ENCODE data around the gene TCF12.
"Not testable (repeated sequence)": the region's sequence is repeated elsewhere in the genome, so short reads cannot be mapped to it uniquely, and the experiment has no call there.

The TCF12 gene

GRCh38 chr15:56996093-56996492, 77.6 kb downstream of the TCF12 start:
- H3K9me3 Mint-ChIP-seq = no peaks in the 10 kb centered on the region
- H3K4me1 Mint-ChIP-seq = no peaks in the 10 kb centered on the region
- no peak for ATAC-seq
- peaks cover 22% of the 10 kb centered on the region for H3K36me3 Mint-ChIP-seq
- H3K27ac Mint-ChIP-seq = no peak overlapping the region
- H3K4me3 Mint-ChIP-seq = no peak overlapping the region
- H3K27me3 Mint-ChIP-seq = no peaks in the 10 kb centered on the region

GRCh38 chr15:56996746-56997470, 78.5 kb downstream of the TCF12 start:
- Mint-ChIP-seq H3K27me3 (no peaks in the 10 kb centered on the region), H3K9me3 (no peaks in the 10 kb centered on the region), H3K36me3 (peaks cover 28% of the 10 kb centered on the region), H3K4me3 (no peak overlapping the region), H3K4me1 (peaks cover 6% of the 10 kb centered on the region), H3K27ac (no peak overlapping the region)
- no peak for ATAC-seq

- no peaks in the 10 kb centered on the region for H3K9me3 Mint-ChIP-seq
- H3K27ac Mint-ChIP-seq = no peak overlapping the region
- peaks cover 27% of the 10 kb centered on the region for H3K36me3 Mint-ChIP-seq
- no peak for ATAC-seq
- H3K4me1 Mint-ChIP-seq = peaks cover 27% of the 10 kb centered on the region
- no peaks in the 10 kb centered on the region for H3K27me3 Mint-ChIP-seq
- no peak overlapping the region for H3K4me3 Mint-ChIP-seq
Observed at GRCh38 chr15:57003418-57003817, 85.0 kb downstream of the TCF12 start.

- H3K4me1 Mint-ChIP-seq = peaks cover 27% of the 10 kb centered on the region
- peaks cover 27% of the 10 kb centered on the region for H3K36me3 Mint-ChIP-seq
- no peak overlapping the region for H3K4me3 Mint-ChIP-seq
Observed at GRCh38 chr15:57005244-57005643, 86.8 kb downstream of the TCF12 start.

GRCh38 chr15:57007797-57008196, 89.4 kb downstream of the TCF12 start:
- H3K9me3 Mint-ChIP-seq, H3K27ac Mint-ChIP-seq, H3K4me3 Mint-ChIP-seq: not testable (repeated sequence)

More at GRCh38 chr15:57005244-57005643, 86.8 kb downstream of the TCF12 start:
- Mint-ChIP-seq H3K27me3 (no peaks in the 10 kb centered on the region), H3K27ac (no peak overlapping the region), H3K9me3 (no peaks in the 10 kb centered on the region)
- ATAC-seq = no peak

GRCh38 chr15:57010724-57011123, 92.3 kb downstream of the TCF12 start:
- Mint-ChIP-seq H3K9me3 (no peaks in the 10 kb centered on the region), H3K4me3 (no peak overlapping the region), H3K4me1 (peaks cover 31% of the 10 kb centered on the region), H3K27ac (no peak overlapping the region), H3K27me3 (no peaks in the 10 kb centered on the region), H3K36me3 (peaks cover 6% of the 10 kb centered on the region)
- ATAC-seq = no peak

More at GRCh38 chr15:57007797-57008196, 89.4 kb downstream of the TCF12 start:
- not testable (repeated sequence) for ATAC-seq, H3K27me3 Mint-ChIP-seq
- Mint-ChIP-seq H3K36me3 (peaks cover 20% of the 10 kb centered on the region), H3K4me1 (peaks cover 26% of the 10 kb centered on the region)

- Mint-ChIP-seq H3K27ac (no peak overlapping the region), H3K36me3 (peaks cover 5% of the 10 kb centered on the region), H3K9me3 (no peaks in the 10 kb centered on the region), H3K4me3 (no peak overlapping the region), H3K27me3 (no peaks in the 10 kb centered on the region), H3K4me1 (peaks cover 18% of the 10 kb centered on the region)
- no peak for ATAC-seq
Observed at GRCh38 chr15:57012556-57012955, 94.1 kb downstream of the TCF12 start.

GRCh38 chr15:57014896-57015295, 96.5 kb downstream of the TCF12 start:
- ATAC-seq, H3K27me3 Mint-ChIP-seq, H3K27ac Mint-ChIP-seq, H3K4me3 Mint-ChIP-seq, H3K36me3 Mint-ChIP-seq, H3K9me3 Mint-ChIP-seq: not testable (repeated sequence)
- peaks cover 27% of the 10 kb centered on the region for H3K4me1 Mint-ChIP-seq

- Mint-ChIP-seq H3K27ac (no peak overlapping the region), H3K4me1 (peaks cover 30% of the 10 kb centered on the region), H3K9me3 (no peaks in the 10 kb centered on the region), H3K27me3 (no peaks in the 10 kb centered on the region), H3K36me3 (peaks cover 9% of the 10 kb centered on the region), H3K4me3 (no peak overlapping the region)
- no peak for ATAC-seq
Observed at GRCh38 chr15:57015360-57015759, 96.9 kb downstream of the TCF12 start.

- ATAC-seq = no peak
- Mint-ChIP-seq H3K36me3 (peaks cover 15% of the 10 kb centered on the region), H3K27me3 (no peaks in the 10 kb centered on the region), H3K4me1 (peaks cover 30% of the 10 kb centered on the region), H3K4me3 (no peak overlapping the region), H3K27ac (no peak overlapping the region), H3K9me3 (no peaks in the 10 kb centered on the region)
Observed at GRCh38 chr15:57015897-57016296, 97.5 kb downstream of the TCF12 start.

GRCh38 chr15:57017024-57017423, 98.6 kb downstream of the TCF12 start:
- H3K9me3 Mint-ChIP-seq = no peaks in the 10 kb centered on the region
- H3K4me1 Mint-ChIP-seq = peaks cover 23% of the 10 kb centered on the region
- H3K27ac Mint-ChIP-seq = no peak overlapping the region

GRCh38 chr15:57018151-57018550, 99.7 kb downstream of the TCF12 start:
- Mint-ChIP-seq H3K36me3 (peaks cover 19% of the 10 kb centered on the region), H3K27ac (no peak overlapping the region), H3K4me3 (no peak overlapping the region), H3K4me1 (peaks cover 32% of the 10 kb centered on the region), H3K27me3 (no peaks in the 10 kb centered on the region), H3K9me3 (no peaks in the 10 kb centered on the region)
- ATAC-seq = no peak

More at GRCh38 chr15:57017024-57017423, 98.6 kb downstream of the TCF12 start:
- no peak for ATAC-seq
- Mint-ChIP-seq H3K4me3 (no peak overlapping the region), H3K36me3 (peaks cover 19% of the 10 kb centered on the region), H3K27me3 (no peaks in the 10 kb centered on the region)

- H3K36me3 Mint-ChIP-seq = peaks cover 19% of the 10 kb centered on the region
- ATAC-seq = no peak
- H3K9me3 Mint-ChIP-seq = no peaks in the 10 kb centered on the region
- H3K4me3 Mint-ChIP-seq = no peak overlapping the region
- H3K4me1 Mint-ChIP-seq = peaks cover 36% of the 10 kb centered on the region
- H3K27ac Mint-ChIP-seq = peak overlapping the region; percentile 46
- H3K27me3 Mint-ChIP-seq = no peaks in the 10 kb centered on the region
Observed at GRCh38 chr15:57019496-57020160, 101.2 kb downstream of the TCF12 start.

GRCh38 chr15:57025264-57025926, 107.0 kb downstream of the TCF12 start:
- Mint-ChIP-seq H3K36me3 (peaks cover 16% of the 10 kb centered on the region), H3K27ac (no peak overlapping the region), H3K4me1 (peaks cover 32% of the 10 kb centered on the region), H3K4me3 (no peak overlapping the region), H3K27me3 (no peaks in the 10 kb centered on the region), H3K9me3 (peaks cover 4% of the 10 kb centered on the region)
- no peak for ATAC-seq

GRCh38 chr15:57026016-57026592, 107.7 kb downstream of the TCF12 start:
- peaks cover 9% of the 10 kb centered on the region for H3K36me3 Mint-ChIP-seq
- no peak overlapping the region for H3K4me3 Mint-ChIP-seq
- peaks cover 4% of the 10 kb centered on the region for H3K9me3 Mint-ChIP-seq
- H3K4me1 Mint-ChIP-seq = peaks cover 35% of the 10 kb centered on the region
- H3K27ac Mint-ChIP-seq = no peak overlapping the region
- no peaks in the 10 kb centered on the region for H3K27me3 Mint-ChIP-seq
- ATAC-seq = no peak

Data from stimulated activated memory B cell treated with anti-CD40 and anti-IgM and Interleukin-4, amounts not matched to agents 10 μg/mL and 1 μg/mL and 100 μg/mL, for 72 hours (primary cell).